ENCODE data around the gene RBMS1. TPM values are rescaled to one million over a fixed set of nuclear protein-coding genes. Genes with fewer than 3 reads are reported as not detected.
A peak's percentile ranks its signal among the peaks of the same experiment; 100 is the strongest.

The RBMS1 gene
- total RNA-seq, 1 experiment from 2014 or later, result 38.8 TPM

DNA sequence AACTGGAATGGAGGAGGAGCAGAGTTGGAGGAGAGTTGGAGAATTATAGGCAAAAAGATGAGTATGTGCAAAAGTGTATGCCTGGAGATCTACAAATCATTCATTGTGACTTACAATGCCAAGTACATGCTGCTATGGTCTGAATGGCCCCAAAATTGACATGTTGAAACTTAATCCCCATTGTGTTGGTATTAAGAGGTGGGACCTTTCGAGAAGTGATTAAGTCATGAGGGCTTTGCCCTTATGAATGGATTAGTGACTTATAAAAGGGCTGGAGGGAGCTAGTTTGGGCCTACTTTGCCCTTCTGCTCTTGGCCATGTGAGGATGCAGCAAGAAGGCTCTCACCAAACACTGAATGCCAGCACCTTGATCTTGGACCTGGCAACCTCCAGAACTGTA lies 6.3 kb upstream of the RBMS1 start:
- Histone ChIP-seq H4K20me1 (ENCODE audit: low read length) (no peaks in the 10 kb centered on the region), H3K27ac (ENCODE audit: low read length) (no peak overlapping the region), H3K27me3 (ENCODE audit: low read length) (no peaks in the 10 kb centered on the region), H3K9ac (ENCODE audit: low read length) (no peak overlapping the region), H3K4me3 (ENCODE audit: low read length) (no peak overlapping the region), H3K4me1 (ENCODE audit: insufficient read depth, low read length) (peaks cover under 1% of the 10 kb centered on the region; the same call in 1 of the 2 replicates), H3K36me3 (ENCODE audit: low read depth, low read length) (no peaks in the 10 kb centered on the region), H3K4me2 (ENCODE audit: low read length) (no peak overlapping the region), H2AFZ (ENCODE audit: low read length) (no peak overlapping the region), H3K79me2 (ENCODE audit: low read length) (no peaks in the 10 kb centered on the region), H3K9me2 (replicated peaks; ENCODE audit: low read length) (no peaks in the 10 kb centered on the region), H3K9me3 (ENCODE audit: low read length) (no peaks in the 10 kb centered on the region), H3F3A (ENCODE audit: low read length, unreplicated experiment) (no peaks in the 10 kb centered on the region)
- ATAC-seq, result no peak
- CTCF ChIA-PET, result no interaction called here
- no peak for DNase-seq
- intact Hi-C loops (cut with micrococcal nuclease), result loop anchor here (10.0 kb wide), 1 partner anchor 175 kb away; no protein-coding TSS in a partner anchor
- TF ChIP-seq EZH2phosphoT487 (IDR thresholded peaks at IDR 0.05; ENCODE audit: borderline replicate concordance, low read length) (no peak), EZH2 (IDR thresholded peaks at IDR 0.05; ENCODE audit: low read length, unreplicated experiment) (no peak)
- TF ChIP-seq, protein P1, sequence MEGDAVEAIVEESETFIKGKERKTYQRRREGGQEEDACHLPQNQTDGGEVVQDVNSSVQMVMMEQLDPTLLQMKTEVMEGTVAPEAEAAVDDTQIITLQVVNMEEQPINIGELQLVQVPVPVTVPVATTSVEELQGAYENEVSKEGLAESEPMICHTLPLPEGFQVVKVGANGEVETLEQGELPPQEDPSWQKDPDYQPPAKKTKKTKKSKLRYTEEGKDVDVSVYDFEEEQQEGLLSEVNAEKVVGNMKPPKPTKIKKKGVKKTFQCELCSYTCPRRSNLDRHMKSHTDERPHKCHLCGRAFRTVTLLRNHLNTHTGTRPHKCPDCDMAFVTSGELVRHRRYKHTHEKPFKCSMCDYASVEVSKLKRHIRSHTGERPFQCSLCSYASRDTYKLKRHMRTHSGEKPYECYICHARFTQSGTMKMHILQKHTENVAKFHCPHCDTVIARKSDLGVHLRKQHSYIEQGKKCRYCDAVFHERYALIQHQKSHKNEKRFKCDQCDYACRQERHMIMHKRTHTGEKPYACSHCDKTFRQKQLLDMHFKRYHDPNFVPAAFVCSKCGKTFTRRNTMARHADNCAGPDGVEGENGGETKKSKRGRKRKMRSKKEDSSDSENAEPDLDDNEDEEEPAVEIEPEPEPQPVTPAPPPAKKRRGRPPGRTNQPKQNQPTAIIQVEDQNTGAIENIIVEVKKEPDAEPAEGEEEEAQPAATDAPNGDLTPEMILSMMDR (conservative IDR thresholded peaks at IDR 0.05; ENCODE audit: low read depth, low read length), result no peak
- POLR2A ChIA-PET (ENCODE audit: unreplicated experiment), result no interaction called here
- no TSS peak for BruUV-seq (replicated peaks)

DNA sequence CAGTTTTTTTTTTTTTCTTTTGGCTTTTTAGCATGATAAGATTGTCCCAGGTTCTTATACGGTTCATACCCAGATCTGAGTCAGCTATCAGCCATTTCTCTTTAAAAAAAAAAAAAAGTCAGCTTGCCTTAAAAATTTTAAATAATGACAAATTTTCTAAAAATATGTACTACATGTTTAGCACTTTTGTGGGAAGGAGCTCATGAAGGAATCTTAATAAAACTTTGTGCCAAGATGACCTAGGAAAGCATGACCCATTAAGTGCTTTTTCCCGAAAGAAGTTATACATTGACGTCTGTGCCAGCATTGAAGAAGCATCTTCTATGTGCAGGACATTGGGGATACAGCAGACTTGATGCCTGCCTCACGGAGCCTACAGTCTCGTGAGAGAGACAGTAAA lies 4.5 kb upstream of the RBMS1 start:
- no peaks in the 10 kb centered on the region for H3K36me3 ChIP-seq (ENCODE audit: low read depth, low read length)
- H3K27ac ChIP-seq (ENCODE audit: low read length), result no peak overlapping the region
- no peaks in the 10 kb centered on the region for H3K27me3 ChIP-seq (ENCODE audit: low read length)
- POLR2A ChIA-PET (ENCODE audit: unreplicated experiment), result no interaction called here
- no TSS peak for BruUV-seq (replicated peaks)
- H3K9me2 ChIP-seq (replicated peaks; ENCODE audit: low read length), result no peaks in the 10 kb centered on the region
- CTCF ChIA-PET, result no interaction called here
- peaks cover 6% of the 10 kb centered on the region; the same call in 1 of the 2 replicates for H3K4me1 ChIP-seq (ENCODE audit: insufficient read depth, low read length)
- H3K9ac ChIP-seq (ENCODE audit: low read length), result no peak overlapping the region
- DNase-seq (no peak), ATAC-seq (no peak)
- peaks cover 1% of the 10 kb centered on the region; the same call in 1 of the 2 replicates for H3K79me2 ChIP-seq (ENCODE audit: low read length)
- H3K4me3 ChIP-seq (ENCODE audit: low read length), result no peak overlapping the region
- H4K20me1 ChIP-seq (ENCODE audit: low read length), result no peaks in the 10 kb centered on the region
- H3K9me3 ChIP-seq (ENCODE audit: low read length), result no peaks in the 10 kb centered on the region
- H3F3A ChIP-seq (ENCODE audit: low read length, unreplicated experiment), result no peaks in the 10 kb centered on the region
- H3K4me2 ChIP-seq (ENCODE audit: low read length), result no peak overlapping the region
- no peak overlapping the region for H2AFZ ChIP-seq (ENCODE audit: low read length)
- intact Hi-C loops (cut with micrococcal nuclease), result loop anchor here (10.0 kb wide), 1 partner anchor 173 kb away; no protein-coding TSS in a partner anchor
- TF ChIP-seq EZH2 (IDR thresholded peaks at IDR 0.05; ENCODE audit: low read length, unreplicated experiment), result no peak
- TF ChIP-seq, protein P1 (conservative IDR thresholded peaks at IDR 0.05; ENCODE audit: low read depth, low read length), result no peak
- no peak for TF ChIP-seq EZH2phosphoT487 (IDR thresholded peaks at IDR 0.05; ENCODE audit: borderline replicate concordance, low read length)

DNA sequence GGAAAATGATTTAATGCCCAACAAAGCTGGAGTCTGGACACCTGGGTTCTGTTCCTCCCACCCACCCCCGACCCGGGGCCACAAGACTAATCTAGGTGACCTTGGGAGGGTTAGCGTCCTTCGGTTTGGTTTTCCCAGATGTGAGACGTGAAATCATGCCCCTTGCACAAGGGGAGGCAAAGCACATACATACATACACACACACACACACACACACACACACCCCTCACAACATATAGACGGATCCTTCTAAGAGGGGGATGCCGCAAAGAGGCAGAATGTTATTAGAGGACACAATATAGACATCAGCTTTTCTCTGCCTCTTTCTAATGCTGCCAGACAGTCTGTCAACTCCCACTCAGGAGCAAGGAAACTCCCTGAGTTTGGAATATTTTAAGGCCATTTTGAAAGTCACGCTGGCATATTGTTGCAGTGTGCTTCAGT lies 616 bp upstream of the RBMS1 start:
- Histone ChIP-seq H3K4me3 (ENCODE audit: low read length) (peak overlapping the region; percentile 93), H3K4me2 (ENCODE audit: low read length) (peak overlapping the region; percentile 86), H3K36me3 (ENCODE audit: low read depth, low read length) (no peaks in the 10 kb centered on the region), H3K9me2 (replicated peaks; ENCODE audit: low read length) (no peaks in the 10 kb centered on the region), H3K9ac (ENCODE audit: low read length) (peak overlapping the region; percentile 92), H2AFZ (ENCODE audit: low read length) (peak overlapping the region; percentile 57), H3K9me3 (ENCODE audit: low read length) (no peaks in the 10 kb centered on the region), H3K27me3 (ENCODE audit: low read length) (no peaks in the 10 kb centered on the region), H4K20me1 (ENCODE audit: low read length) (no peaks in the 10 kb centered on the region), H3K27ac (ENCODE audit: low read length) (peak overlapping the region; percentile 10; the same call in 1 of the 2 replicates), H3K79me2 (ENCODE audit: low read length) (peaks cover 41% of the 10 kb centered on the region), H3K4me1 (ENCODE audit: insufficient read depth, low read length) (peaks cover 27% of the 10 kb centered on the region; the same call in 1 of the 2 replicates), H3F3A (ENCODE audit: low read length, unreplicated experiment) (no peaks in the 10 kb centered on the region)
- BruUV-seq (replicated peaks), result TSS peak; percentile 65
- POLR2A ChIA-PET (ENCODE audit: unreplicated experiment), result interaction anchor here (0.7 kb wide), 1 partner anchor 107 kb away, joined by 3 read pairs; no protein-coding TSS in a partner anchor
- ATAC-seq (peak; percentile 1; the same call in 1 of the 2 replicates), DNase-seq (peak; percentile 25)
- TF ChIP-seq EZH2phosphoT487 (IDR thresholded peaks at IDR 0.05; ENCODE audit: borderline replicate concordance, low read length) (no peak), EZH2 (IDR thresholded peaks at IDR 0.05; ENCODE audit: low read length, unreplicated experiment) (no peak)
- TF ChIP-seq, protein P1 (conservative IDR thresholded peaks at IDR 0.05; ENCODE audit: low read depth, low read length), result no peak
- intact Hi-C loops (cut with micrococcal nuclease), result loop anchor here (5.0 to 10.0 kb wide), 7 partner anchors 68 to 478 kb away; no protein-coding TSS in a partner anchor
- CTCF ChIA-PET, result no interaction called here
